Stimulated activated naive CD8-positive, alpha-beta T cell treated with anti-CD3 and anti-CD28 coated beads, Interleukin-15, amount 100 ng/mL, for 72 hours (primary cell): Measurements from ENCODE around the gene HES7.

Experiments
- ATAC-seq: fragments of 150-1000 bp; cut with Tn5 transposase; 2 replicates; pipeline ENCODE4 v1.10.0; 2021; ENCODE audit warnings: mild to moderate bottlenecking, moderate library complexity
- DNase-seq, 2 donors: peaks; one replicate each; pipeline ENCODE4 v3.0.0; 2021 to 2022
- H3K27ac Mint-ChIP-seq, 2 donors: one replicate each; pipeline ENCODE4 v1.8.0; 2022; ENCODE audit warnings: mild to moderate bottlenecking in 2 of 2, mixed read lengths in 2 of 2, moderate library complexity in 2 of 2
- H3K27me3 Mint-ChIP-seq: one replicate; pipeline ENCODE4 v1.8.0; 2022; ENCODE audit warnings: mixed read lengths
- H3K4me1 Mint-ChIP-seq: one replicate; pipeline ENCODE4 v1.8.0; 2022; ENCODE audit warnings: mild to moderate bottlenecking, mixed read lengths
- H3K4me3 Mint-ChIP-seq, 2 donors: one replicate each; pipeline ENCODE4 v1.8.0; 2022; ENCODE audit warnings: mild to moderate bottlenecking in 2 of 2, mixed read lengths in 2 of 2, moderate library complexity in 1 of 2
- H3K9me3 Mint-ChIP-seq, 2 donors: one replicate each; pipeline ENCODE4 v1.8.0; 2022; ENCODE audit warnings: mixed read lengths in 2 of 2

Gene HES7

DNA sequence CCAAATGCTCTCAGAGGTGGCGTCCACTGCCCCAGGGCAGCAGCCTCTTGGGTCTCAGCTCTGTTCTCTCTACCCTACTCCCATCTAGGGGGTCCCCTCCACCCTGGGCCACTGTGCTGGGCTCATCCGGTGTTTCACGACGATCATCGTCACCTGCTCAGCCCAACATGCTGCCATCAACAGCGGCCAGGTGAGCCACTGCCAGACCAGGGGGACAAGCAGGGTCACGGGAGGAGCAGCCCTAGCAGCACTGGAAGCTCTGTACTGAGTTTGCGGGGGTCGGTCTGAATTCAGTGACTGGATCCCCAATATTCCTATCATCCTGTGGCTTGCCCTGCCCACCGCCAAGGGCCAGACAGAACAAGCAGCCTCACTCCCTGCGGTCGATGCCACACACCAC, 52.4 kb downstream of the HES7 start:
- Mint-ChIP-seq H3K27ac (no peak overlapping the region), H3K9me3 (no peaks in the 10 kb centered on the region), H3K4me1 (peaks cover 33% of the 10 kb centered on the region), H3K4me3 (no peak overlapping the region), H3K27me3 (peaks cover 76% of the 10 kb centered on the region)
- DNase-seq (no peak), ATAC-seq (no peak)
